ENCODE results near the gene C6orf89.
"Not testable (repeated sequence)": the region's sequence is repeated elsewhere in the genome, so short reads cannot be mapped to it uniquely, and the experiment has no call there.

DNA sequence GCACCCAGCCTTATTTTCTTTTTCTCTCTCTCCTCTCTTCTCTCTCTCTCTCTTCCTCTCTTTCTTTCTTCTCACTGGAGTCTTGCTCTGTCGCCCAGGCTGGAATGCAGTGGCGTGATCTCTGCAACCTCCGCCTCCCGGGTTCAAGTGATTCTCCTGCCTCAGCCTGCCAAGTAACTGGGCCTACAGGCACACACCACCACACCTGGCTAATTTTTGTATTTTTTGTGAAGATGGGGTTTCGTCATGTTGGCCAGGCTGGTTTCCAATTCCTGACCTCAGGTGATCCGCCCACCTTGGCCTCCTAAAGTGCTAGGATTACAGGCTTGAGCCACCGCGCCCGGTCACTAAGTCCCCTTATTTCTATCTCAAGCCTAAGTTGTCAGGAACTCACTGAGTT is 63.3 kb downstream of the C6orf89 start:
- TF ChIP-seq, protein P1, sequence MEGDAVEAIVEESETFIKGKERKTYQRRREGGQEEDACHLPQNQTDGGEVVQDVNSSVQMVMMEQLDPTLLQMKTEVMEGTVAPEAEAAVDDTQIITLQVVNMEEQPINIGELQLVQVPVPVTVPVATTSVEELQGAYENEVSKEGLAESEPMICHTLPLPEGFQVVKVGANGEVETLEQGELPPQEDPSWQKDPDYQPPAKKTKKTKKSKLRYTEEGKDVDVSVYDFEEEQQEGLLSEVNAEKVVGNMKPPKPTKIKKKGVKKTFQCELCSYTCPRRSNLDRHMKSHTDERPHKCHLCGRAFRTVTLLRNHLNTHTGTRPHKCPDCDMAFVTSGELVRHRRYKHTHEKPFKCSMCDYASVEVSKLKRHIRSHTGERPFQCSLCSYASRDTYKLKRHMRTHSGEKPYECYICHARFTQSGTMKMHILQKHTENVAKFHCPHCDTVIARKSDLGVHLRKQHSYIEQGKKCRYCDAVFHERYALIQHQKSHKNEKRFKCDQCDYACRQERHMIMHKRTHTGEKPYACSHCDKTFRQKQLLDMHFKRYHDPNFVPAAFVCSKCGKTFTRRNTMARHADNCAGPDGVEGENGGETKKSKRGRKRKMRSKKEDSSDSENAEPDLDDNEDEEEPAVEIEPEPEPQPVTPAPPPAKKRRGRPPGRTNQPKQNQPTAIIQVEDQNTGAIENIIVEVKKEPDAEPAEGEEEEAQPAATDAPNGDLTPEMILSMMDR (IDR thresholded peaks at IDR 0.05; ENCODE audit: low read length): not testable (repeated sequence)
- not testable (repeated sequence) for TF ChIP-seq EZH2phosphoT487 (IDR thresholded peaks at IDR 0.05; ENCODE audit: low read length); EZH2 (optimal IDR thresholded peaks at IDR 0.05; ENCODE audit: low read depth, low read length)
